Islet precursor cell (in vitro differentiated cells): ENCODE measurements around the gene NAXD.
"Not testable (repeated sequence)": the region's sequence is repeated elsewhere in the genome, so short reads cannot be mapped to it uniquely, and the experiment has no call there.

Experiments
- DNase-seq: peaks from one replicate; pipeline ENCODE4 v3.0.0-alpha.2; 2018

The NAXD gene

DNA sequence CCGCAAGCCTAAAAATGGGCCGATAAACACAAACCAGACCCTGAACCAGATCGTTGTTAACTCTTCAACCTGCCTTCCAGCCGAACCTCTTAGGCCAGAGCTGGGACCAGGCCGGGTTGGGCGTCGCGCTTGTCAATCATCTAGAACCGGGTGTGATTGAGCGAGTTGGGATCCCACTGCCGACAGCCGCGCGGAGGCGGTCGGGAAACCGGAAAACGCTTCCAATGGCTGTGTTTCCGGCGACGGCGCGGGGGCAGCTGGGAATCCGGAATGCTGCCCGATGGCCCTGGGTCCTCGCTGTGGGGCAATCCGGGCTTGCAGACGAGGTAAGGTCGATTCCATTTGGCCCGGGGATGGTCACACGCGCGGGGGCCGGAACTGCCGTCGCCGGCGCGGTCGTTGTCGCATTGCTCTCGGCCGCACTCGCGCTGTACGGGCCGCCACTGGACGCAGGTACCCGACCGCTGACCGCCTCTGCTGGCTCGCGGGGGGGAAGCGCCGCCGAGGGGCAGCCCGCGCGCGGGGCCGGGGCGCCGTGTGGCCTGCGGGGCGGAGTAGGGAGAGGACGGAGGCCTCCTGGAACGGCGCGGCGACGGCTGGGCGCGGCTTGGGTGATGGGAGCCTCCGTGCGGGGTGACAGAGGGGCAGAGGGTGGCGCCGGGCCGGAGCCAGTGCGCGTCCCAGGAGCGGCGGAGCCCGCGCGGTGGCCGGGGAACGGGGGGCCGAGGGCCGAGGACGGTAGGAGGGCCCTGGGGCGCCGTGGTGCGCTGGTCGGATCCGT, at the start of gene NAXD:
Gene NAXD, plus strand, starts transcription at position 224 of the 781 bp plus-strand sequence. Its CDS starts 57 bp downstream, at position 281.
- DNase-seq, result peak; percentile 97

DNA sequence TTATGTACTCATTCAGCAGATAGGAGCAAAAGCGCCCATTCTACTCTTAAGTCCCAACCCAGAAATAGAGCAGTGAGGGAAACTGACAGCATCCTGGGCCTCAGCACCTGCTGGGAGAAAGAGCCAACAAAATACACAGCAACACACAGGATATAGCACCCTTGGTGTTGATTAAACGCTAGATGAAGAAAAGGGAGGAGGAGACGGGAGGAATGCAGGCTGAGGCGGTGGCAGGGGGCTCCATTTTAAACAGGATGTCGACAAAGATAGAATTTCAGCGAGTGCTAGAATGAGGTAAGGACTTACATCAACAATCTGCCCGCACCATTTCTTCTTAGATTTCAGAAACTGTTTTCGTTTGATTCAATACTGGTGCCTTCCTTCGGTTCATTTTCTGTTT, 49.2 kb upstream of the NAXD start:
- DNase-seq, result no peak

DNA sequence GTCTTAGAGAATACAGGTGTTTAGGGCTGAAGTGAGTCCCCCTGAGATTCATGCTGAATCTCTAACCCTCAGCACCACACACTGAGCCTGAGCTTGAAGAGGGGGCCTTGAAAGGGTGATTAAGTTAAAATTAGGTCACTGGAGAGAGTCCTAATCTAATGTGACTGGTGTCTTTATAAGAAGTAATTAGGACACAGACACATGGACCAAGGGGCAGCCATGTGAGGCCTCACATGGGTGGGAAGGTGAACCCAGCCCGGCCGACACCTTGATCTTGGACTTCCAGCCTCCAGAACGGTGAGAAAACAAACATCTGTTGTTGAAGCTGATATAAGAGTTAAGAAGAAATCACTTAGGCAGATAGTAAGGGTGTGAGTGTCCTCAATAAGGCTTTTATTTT, 46.7 kb upstream of the NAXD start:
- DNase-seq, result no peak

DNA sequence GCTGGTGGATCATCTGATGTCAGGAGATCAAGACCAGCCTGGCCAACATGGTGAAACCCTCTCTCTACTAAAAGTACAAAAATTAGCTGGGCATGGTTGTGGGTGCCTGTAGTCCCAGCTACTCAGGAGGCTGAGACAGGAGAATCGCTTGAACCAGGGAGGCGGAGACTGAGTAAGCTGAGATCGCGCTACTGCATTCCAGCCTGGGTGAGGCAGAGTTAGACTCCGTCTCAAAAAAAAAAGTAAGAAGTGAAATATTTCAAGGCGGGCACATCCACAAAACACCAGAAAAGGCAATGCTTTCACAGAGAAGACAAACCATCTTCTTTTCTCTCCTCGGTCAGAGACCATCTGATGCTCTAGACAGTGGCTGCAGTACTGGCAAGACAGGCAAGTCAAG, 45.4 kb upstream of the NAXD start:
- not testable (repeated sequence) for DNase-seq

DNA sequence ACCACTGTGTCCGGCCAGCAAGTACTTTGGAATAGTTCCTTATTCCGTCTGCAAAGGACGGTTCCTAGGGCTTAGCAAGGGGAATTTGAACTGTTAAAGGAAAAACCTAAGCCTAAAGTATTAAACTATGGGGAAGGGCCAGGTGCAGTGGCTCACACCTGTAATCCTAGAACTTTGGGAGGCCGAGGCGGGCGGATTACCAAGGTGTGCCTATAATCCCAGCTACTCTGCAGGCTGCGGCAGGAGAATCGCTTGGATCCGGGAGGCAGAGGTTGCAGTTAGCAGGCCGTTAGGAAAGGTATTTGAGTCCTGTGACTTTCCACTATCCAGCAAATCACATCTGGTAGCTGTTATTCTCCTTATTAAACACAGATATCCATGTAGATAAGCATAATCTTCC, 44.5 kb upstream of the NAXD start:
- DNase-seq, result no peak

DNA sequence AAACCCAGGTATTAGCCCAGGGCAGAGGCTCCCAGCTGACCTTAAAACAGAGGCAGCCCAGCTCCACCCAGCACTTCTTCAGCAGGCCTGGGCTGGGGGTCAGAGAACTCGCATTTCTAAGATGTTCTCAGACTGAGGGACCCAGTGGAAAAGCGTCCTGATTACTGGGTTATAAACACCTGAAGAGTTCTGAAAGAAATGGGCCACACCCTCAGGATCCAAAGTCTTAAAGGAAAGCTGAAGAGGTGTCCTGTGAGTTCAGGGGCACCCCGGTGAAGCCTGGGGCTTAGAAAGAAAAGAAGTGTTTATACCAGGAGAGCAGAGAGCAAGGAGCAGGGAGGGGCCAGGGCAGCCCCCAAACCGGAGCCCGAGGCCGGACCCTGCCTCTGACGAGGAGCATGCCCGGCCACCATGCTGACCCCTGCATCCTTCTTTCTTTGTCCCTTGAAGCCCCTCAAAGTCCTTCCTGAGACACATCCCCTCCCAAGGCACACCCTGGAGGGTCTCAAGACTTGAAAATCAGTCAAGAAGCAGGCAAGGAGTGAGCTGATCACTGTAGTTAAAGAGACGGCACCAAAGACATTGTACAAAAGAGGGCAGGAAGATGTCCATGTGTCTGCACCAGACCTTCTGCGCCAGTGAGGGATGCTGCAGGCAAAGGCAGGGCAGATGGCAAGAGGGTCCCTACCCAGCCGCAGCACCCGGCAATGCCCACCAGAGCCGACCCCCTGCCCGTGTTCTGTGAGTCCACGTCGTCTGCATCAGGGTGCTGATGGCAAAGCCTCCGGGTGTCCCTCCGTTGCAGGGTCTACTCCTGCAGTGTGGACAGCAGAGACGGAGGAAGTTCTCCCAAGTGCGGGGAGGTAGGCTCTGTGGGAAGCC, 43.2 kb upstream of the NAXD start:
- no peak for DNase-seq

DNA sequence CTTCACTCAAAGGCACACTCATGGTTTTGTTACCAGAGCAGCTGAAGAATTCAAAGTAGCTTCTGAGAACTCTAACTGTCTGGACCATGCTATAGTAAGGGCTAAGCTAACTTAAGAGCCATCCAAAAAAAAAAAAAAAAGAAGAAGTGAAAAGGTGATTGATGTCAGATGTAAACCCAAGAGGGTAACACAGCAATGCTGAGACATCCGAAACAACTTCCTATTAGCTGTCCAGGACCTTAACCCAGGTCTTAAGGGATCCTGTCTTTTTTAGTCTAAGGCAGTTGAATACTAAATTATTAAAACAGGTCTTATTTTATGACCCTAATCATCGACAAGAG, 42.6 kb upstream of the NAXD start:
- no peak for DNase-seq

DNA sequence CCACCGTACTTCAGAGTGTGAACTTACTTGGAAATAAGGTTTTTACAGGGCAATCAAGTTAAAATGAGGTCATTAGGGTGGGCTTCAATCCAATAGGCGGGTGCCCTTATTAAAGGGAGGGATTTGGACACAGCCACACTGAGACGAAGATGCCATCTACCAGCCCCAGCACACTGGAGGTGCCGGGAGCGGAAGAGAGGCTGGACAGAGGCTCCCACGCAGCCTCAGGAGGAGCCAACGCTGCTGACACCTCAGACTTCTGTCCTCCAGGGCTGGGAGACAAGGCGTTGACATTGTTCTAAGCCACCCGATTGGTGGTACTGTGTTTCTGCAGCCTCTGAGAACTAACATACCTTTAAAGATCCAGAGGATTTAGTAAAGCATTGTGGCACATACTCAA, 41.2 kb upstream of the NAXD start:
- no peak for DNase-seq

DNA sequence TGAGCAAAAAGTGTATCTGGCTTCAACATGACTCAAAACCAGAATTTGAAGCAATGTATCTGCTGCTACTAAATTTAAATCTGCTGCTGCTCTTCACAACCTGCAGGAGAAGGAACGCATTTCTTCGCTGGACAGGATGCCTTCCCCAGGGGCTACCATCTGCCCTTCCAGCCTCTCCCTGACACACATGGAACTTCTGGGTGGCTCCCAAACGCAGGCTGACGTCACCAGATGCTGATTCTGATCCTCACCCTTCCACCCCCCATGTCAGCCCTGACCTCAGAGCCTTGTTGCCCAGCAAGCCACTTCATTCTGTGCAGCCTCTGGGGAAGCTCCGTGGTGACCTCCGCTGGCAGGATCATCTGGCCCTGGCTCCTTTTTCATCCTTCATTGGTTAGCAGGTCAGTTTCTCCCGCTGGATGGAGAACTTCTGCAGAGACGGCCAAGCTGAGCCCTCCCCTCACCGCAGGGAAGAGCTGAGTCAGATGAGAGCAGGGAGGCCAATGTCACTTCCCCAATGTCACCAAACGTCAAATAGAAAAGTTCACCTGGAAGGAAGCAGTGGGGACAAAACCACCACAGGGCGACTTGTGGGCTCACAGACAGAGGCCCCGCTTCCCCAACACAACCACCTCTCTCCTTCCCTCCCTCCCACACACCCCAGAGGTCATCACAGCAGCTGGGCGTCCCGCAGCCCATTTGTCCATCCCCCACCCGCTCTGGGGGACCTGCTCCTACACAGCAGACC, 39.8 kb upstream of the NAXD start:
- DNase-seq, result peak; percentile 79

DNA sequence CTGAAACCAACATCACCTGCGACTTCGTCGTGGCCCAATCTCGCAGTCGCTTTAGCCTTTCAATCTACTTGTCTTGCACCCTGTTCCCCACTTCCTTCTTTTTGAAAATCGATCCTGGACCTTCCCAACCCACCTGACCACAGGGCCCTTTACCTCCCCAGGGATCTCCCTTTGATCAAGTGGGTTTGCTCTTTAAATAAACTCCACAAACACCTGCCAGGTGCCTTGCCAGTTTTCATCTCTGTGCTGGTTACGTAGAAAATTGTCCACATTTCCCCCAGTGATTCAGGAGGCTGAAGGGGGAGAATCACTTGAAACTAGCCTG, 39.3 kb upstream of the NAXD start:
- DNase-seq, result no peak

DNA sequence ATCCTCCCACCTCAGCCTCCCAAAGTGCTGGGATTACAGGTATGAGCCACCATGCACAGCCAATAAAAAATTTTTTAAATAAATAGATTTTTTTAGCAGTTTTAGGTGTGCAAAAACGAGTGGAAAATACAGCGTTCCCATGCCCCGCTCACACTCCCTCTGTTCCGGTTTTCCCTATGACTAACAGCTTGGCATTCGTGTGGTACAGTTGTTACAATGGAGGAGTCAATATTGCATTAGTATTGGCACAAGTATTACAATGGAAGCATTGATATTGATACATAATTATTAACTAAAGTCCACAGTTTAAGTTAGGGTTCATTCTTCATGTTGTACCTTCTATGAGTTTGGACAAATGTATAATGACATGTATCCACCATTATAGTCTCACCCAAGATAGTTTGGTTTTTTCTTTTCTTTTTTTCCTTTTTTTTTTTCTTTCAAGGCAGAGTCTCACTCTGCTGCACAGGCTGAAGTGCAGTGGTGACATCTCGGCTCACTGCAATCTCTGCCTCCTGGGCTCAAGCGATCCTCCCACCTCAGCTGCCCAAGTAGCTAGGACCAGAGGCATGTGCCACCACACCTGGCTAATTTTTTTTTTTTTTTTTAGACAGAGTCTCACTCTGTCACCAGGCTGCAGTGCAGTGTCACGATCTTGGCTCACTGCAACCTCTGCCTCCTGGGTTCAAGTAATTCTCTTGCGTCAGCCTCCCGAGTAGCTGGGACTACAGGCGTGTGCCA, 38.4 kb upstream of the NAXD start:
- DNase-seq, result no peak

DNA sequence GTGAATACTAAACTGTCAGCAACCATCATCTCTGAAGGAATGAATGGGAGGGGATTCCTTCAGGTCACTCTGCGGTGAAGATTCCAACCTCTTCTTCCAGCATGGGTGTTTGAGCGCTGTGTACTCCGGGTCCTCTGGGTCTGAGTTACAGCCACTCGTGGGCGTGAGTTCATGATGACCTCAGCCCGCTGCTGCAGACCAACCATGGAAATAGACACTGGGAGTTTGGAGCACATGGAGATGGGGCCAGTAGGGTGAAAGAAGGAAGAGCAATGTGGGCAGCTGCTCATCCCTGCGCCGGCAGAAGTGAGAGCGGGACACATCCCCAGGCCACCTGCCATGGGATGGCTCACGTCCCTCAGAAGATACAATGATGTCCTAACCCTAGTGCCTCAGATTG, 37.0 kb upstream of the NAXD start:
- no peak for DNase-seq

DNA sequence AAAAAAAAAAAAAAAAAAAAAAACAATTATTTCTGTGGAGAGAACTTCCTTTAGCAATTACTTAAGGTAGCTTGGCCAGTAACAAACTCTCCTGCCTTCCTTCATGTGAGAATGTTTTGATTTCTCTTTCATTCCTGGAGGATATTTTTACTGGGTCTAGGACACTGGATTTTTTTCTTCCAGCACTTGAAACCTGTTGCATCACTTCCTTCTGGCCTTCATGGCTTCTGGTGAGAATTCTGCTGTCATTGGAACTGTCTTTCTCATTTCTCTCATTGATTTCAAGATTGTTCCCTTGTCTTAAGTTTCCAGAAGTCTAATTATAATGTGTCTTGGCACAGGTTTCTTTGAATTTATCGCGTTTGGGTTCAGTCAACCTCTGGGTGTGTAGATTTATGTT, 34.5 kb upstream of the NAXD start:
- no peak for DNase-seq

DNA sequence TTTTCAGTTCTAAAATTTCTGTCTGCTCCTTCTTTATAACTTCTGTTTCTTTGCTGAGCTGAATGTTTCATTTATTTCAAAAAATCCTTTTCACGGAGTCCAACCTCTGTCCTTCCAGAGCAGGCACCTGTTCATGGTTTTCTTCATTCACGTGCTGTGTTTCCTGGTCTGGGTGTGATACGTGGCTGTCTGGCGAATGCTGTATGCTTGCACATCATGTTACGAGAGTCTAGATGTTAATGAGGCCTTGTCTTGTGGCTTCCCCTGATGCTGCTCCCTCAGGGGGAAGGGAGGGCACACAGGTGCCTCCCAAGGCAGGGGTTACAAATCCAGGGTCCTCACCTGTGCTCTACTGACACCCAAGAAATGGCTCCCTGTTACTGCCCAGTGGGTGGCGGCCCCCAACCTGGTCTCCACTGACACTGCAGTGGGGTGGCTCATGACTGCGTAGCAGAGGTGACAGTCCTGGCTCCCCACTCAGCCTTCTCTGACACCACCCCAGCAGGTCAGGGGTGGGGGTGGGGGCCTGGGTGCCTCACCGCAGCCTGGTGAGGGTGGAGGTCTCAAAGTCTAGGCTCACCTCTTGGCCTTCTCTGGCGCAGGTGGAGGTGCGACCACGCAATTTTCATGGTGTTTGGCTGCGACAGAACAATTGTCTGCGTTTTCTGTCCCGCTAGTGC, 33.7 kb upstream of the NAXD start:
- DNase-seq, result no peak

DNA sequence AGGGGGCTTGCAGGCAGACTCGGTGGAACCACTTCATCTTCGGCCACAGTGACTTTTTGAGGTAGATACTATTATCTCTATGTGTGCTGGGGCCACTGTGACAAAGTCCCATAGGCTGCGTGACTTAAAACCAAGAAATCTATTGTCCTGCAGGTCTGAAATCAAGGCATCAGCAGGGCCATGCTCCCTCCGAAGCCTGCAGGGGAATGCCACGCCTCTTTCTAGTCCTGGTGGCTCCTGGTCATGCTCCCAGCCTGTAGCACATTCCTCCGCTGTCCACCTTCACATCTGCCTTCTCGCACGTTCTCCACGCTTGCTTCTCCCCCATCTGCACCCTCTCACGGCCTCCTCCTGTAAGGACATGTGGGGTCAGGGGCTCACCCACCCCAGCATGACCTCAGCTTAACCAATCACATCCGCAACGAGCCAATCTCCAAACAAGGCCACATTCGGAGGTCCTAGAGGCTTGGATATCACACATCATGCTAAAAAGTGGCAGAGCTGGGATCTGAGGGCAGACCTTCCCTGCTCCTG, 32.9 kb upstream of the NAXD start:
- DNase-seq, result no peak

DNA sequence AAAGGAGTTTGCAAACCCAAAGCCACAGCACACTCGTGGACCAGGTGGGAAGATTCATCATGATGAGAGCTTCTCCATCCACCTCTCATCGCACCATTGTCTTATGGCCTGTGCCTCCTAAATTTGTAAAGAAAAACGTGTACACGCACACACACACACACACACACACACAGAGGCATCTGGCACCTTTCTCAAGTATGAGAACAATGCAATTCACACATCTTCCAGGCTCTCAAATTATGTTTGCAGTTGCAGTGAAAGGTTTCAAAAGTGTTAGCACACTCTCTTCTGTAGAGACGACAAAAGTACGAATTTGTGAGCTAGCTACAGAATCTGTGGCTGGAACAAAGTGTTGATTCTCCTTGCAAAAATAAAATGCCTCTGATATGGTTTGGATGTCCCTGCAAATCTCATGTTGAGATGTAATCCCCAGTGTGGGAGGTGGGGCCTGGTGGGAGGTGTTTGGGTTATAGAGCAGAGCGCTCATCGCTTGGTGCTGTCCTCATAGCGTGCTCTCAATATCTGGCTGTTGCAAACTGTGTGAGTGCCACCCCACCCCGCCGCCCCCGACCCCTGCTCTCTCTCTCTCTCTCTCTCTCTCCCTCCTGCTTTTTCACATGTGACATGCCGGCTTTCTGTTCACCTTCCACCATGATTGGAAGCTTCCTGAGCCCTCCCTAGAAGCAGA, 32.0 kb upstream of the NAXD start:
- peak; percentile 32 for DNase-seq

DNA sequence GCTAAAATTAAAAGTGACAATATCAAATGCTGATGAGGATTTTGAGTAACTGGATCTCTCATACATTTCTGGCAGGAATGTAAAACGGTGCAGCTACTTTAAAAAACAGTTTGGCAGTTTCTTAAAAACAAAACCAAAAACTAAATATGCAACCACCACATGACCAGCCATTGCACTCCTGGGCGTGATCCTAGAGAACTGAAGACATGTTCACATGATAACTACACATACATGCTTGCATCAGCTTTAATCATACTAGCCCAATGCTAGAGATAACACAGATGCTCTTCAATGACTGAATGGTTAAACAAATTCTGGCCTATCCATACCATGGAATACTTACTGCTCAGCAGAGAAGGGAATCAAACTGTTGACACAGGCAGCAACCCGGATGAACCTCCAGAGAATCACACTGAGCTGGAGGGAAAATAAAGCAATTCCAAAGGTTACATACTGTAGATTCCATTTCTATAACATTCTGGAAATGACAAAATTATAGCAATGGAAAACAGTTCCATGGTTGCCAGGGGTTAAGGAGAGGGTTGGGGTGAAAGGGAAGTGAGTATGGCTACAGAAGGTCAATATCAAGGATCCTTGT, 25.5 kb upstream of the NAXD start:
- DNase-seq, result no peak

DNA sequence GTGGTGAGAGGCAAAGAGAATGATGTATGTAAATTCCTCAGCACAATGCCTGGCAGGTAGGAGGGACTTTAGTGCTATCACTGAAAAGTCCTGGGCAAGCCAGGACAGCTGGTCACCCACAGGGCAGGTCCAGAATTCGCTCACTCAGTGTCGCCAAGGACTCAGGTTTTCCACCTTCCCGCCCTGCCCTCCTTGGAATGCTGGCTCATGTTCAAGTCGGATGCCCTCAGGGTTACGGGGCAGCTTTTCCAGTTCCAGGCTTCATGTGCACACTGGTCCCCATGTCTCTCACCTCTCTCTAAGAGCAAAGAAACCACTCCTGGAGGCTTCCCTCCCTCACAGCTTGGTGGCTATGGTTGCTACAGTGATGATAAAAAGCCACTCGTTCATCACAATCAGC, 24.8 kb upstream of the NAXD start:
- DNase-seq, result peak; percentile 71

DNA sequence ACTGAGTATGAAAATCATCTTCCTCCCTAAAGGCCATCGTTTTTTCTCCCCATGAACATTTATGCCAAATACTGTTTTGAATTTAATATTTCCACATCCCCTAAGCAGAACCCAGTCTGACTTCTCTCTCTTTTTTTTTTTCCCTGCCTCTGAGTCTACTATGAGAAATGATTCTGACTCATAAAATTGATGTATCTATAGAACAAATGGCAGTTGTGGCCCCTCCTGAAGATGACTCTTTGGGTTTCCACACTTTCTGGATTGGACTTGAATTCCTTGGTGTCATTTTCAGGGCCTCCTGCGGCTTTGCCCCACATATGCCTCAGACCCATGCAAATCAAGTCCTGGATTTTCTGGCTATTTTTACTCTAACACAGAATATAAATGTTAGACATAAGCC, 22.7 kb upstream of the NAXD start:
- no peak for DNase-seq

DNA sequence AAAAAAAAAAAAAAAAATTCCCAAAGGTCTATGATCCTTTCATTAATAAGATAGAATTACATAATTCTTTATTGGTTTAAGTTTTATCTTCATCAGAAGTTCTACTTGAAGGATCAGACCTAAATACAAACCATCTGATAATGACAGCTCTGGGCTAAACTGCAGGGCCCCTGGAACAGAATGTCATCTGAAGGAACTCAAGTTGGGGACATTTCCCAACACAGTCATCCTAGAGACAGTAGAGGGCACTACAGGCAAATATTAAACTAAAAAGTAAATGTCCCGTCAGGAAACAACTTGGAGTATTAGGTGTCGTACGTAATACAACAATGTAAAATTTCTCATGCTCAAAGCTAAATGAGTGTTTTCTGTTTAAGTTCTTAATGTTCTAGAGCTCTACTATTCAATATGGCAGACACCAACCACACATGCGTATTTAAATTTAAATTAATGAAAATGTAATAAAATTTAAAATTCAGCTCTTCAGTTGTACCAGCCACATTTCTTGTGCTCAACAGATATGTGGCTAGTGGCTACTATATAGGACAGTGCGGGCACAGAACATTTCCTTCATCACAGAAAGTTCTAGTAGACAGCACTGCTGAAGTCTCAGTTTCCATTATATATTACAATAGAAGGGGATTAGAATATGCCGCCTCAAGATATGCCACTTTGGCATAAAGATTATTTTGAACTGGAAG, 21.8 kb upstream of the NAXD start:
- no peak for DNase-seq
